Fibroblast of peridontal ligament (primary cell): ENCODE results near the gene ABLIM2.
"Not testable (repeated sequence)": the region's sequence is repeated elsewhere in the genome, so short reads cannot be mapped to it uniquely, and the experiment has no call there.

Experiments
- DNase-seq: peaks from one replicate; pipeline ENCODE4 v3.0.0-alpha.2; 2010; ENCODE audit errors: extremely low read depth

The ABLIM2 gene

GRCh38 chr4:7962609-7963508 is 195.8 kb downstream of the ABLIM2 start:
- no peak for DNase-seq

DNA sequence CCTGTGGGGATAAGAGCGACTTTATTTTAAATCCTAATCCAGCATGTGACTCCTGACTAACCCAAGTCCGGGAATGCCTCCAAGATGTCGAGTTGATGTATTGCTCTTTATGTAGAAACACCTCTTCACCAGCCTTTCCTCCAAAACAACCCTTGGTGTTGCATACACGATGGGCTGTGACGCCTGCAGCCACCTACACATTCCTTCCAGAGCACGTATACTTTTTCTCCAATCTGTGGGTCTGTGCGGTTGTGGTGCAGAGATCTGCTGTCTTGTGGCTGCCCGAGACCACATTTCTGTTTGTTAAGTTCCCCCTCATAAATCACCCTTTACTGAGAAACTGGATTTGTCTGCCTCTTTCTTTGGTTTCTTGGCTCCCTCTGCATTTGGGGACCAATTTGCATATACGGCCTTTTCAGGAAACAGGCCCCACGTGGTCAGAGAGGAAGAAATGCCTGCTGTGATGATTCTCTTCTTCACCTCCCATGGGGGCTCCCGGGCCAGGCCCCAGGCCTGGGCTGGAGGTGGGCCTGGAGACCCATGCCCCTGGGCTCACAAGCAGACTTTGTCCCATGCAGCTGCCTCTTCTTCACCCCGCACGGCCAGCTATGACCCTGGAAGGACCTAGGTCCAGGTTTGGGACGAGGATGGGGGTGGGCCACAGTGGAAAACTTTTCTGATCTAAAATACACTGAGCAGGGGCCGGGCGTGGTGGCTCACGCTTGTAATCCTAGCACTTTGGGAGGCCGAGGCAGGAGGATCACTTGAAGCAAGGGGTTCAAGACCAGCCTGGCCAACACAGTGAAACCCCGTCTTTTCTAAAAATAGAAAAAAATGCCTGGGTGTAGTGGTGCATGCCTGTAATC is 197.6 kb downstream of the ABLIM2 start:
- peak; percentile 87 for DNase-seq

DNA sequence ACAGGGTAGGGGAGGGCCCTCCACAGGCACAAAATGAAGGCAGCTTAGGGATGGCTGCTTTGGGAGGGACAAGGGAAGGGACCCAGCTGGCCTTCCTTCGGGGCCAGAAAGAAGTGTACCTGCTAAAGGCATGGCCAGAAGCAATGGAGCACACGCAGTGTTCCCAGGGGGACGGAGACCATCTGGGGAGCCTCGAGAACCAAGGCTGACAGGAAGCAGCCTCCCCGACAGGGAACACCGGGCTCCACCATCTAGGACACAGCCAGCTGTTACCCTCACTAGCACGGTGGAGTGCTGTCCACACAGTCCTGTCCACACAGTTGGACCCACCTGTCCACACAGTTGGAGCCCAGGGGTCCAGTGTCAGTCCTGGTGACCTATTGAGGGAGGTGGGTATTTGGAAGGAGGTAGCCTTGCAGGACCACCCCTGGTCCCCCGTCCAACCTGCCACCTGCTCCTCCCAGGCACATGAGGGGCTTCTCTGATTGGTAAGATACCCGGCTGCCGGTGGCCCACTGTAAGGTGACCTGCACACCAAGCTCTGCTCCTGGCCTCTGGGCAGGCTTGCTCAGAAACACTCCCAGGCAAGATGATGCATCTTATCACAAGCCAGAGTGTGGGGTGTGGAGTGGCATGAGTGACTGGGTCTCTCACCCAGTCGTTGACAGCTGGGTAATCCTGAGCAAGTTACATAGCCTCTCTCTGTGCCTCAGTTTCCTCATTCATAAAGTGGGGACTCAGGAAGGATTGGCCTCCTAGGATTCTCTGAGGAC is 198.4 kb downstream of the ABLIM2 start:
- DNase-seq = no peak

- DNase-seq = no peak
Observed at GRCh38 chr4:7959078-7959477, 199.5 kb downstream of the ABLIM2 start.

- no peak for DNase-seq
Observed at GRCh38 chr4:7956934-7957656, 201.5 kb downstream of the ABLIM2 start.

DNA sequence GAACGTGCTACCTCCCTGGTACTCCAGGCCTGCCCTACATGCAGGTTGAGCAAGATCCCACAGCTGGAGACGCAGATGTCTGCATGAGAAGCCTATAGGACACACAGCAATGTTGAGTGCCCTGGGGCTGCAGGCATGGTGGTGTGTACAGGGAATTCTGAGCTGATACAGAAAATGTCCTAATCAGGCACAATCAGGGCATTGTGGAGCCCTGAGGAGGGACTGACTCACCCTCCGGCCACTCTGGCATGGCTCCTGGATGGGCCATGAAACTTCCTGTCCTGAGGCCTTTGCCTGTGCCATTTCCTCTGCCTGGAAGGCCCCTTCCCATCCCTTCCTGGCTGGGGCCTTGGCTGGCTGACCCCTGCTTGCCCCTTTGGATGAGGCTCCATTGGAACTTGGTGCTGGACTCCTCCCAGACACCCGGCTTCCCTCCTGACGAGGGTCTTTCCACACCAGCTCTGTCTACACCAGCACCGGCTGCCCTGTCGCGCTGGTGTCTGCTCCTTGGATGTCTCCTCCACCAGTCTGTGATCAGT is 202.3 kb downstream of the ABLIM2 start:
- peak; percentile 41 for DNase-seq

DNA sequence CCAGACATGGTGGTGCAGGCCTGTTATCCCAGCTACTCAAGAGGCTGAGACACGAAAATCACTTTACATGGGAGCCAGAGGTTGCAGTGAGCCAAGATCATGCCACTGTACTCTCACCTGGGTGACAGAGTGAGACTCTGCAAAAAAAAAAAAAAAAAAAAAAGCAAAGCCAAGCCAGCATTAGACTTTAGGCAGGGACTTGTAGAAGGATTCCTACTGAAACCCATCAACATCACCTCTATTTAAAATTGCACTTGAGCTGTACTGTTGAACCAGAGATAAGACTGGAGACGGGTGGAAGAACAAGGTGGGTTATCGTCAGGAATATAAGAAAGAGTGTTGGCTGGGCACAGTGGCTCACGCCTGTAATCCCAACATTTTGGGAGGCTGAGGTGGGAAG is 203.2 kb downstream of the ABLIM2 start:
- DNase-seq = no peak

- no peak for DNase-seq
Observed at GRCh38 chr4:7952615-7953014, 206.0 kb downstream of the ABLIM2 start.

- no peak for DNase-seq
Observed at GRCh38 chr4:7950301-7951092, 208.1 kb downstream of the ABLIM2 start.

DNA sequence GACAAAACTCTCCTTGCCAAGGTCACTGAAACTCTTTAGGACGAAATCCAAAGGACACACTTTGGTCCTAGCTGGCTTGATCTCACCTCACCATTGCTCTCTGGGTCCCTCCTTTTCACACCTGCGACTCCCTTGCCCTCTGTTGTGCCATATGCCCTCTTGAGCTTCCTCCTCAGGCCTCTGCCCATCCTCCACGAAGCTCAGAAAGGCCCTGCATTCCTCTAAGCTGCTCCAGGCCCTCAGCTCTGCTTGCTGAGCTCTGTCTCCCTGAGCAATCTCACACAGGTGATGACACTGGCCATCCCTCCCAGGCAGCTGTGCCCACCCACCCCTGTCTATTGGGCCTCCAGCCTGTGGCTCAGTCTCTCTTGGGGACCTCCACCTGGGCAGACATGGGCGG is 208.9 kb downstream of the ABLIM2 start:
- DNase-seq = no peak

DNA sequence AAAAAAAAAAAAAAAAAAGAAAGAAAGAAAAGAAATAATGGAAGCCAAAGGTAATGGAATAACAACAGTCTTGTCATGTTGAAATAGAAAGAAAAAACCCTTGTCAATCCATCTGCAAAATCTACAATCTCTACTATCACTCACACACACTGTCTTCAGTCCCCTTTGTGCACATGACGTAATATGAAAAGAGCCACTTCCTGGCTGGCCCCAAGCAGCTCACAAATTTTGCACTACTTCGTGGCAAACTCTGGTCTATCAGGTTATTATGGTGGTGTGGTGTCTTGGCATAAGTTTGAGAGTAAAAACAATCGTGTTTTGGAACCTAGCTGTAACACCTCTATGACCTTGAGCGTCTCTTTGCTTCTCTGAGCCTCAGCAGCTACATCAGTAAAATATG is 210.7 kb downstream of the ABLIM2 start:
- no peak for DNase-seq

DNA sequence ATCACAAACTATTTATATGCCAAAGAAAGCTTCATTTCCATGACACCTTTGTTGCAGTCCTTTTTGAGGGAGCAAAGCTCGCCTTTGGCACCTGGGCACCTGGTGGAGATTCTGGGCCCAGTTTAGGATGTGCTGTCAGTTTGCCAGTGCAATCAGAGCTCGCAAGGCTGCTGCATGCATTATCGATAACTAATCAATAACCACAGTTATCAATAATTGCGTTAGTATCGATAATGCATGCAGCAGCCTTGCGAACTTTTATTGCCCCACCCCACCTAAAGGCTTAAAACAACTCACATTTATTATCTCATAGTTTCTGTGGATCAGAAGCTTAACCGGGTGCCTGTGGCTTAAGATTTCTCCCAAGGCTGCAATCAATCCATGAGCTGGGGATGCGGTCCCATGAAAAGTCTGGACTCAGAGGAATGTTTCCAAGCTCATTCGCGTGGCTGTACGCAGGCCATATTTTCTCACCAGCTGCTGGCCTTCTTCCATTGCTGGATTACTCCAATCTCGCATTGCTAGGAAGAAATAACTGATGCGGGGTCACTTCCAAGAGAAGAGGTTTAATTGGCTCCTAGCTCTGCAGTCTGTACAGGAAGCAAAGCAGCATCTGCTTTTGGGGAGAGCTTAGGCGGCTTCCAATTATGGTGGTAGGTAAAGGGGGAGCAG is 212.8 kb downstream of the ABLIM2 start:
- DNase-seq = peak; percentile 18

- DNase-seq = no peak
Observed at GRCh38 chr4:7944599-7945220, 213.9 kb downstream of the ABLIM2 start.

GRCh38 chr4:7943688-7944087 is 214.9 kb downstream of the ABLIM2 start:
- not testable (repeated sequence) for DNase-seq

- DNase-seq = no peak
Observed at GRCh38 chr4:7943211-7943610, 215.4 kb downstream of the ABLIM2 start.

DNA sequence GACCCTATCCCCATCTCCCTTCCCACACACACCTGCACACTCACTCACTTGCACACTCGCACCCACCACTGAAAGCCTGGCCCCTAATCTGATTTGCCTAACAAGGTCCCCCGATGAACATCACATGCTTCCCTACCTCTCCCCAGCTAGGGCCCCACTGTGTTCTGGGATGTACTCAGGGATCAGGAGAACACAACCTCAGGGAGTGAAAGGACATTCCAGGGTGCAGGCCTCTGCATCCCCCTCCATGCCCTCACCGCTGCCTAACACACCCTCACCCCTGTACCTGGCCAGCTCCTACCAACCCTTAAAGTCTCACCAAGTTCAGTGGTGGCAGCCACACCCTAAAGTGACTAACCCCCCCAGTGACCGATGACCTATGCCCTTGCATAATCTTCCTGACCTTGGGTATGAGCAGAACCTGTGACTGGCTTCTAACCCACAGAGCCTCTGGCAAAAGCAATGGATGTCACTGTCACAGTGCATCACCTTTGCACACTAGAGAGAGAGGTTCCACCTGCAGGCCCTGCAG is 216.6 kb downstream of the ABLIM2 start:
- no peak for DNase-seq

GRCh38 chr4:7941111-7941964 is 217.3 kb downstream of the ABLIM2 start:
- DNase-seq = peak; percentile 19
